NCI-H524 (cell line): ENCODE results near the gene CLK3.
"Not testable (repeated sequence)": the region's sequence is repeated elsewhere in the genome, so short reads cannot be mapped to it uniquely, and the experiment has no call there.

Experiments used
- DNase-seq, 2 experiments: peaks; one replicate each; lab custom pipeline; 2025; lab: John Stamatoyannopoulos, UW

CLK3 gene

DNA sequence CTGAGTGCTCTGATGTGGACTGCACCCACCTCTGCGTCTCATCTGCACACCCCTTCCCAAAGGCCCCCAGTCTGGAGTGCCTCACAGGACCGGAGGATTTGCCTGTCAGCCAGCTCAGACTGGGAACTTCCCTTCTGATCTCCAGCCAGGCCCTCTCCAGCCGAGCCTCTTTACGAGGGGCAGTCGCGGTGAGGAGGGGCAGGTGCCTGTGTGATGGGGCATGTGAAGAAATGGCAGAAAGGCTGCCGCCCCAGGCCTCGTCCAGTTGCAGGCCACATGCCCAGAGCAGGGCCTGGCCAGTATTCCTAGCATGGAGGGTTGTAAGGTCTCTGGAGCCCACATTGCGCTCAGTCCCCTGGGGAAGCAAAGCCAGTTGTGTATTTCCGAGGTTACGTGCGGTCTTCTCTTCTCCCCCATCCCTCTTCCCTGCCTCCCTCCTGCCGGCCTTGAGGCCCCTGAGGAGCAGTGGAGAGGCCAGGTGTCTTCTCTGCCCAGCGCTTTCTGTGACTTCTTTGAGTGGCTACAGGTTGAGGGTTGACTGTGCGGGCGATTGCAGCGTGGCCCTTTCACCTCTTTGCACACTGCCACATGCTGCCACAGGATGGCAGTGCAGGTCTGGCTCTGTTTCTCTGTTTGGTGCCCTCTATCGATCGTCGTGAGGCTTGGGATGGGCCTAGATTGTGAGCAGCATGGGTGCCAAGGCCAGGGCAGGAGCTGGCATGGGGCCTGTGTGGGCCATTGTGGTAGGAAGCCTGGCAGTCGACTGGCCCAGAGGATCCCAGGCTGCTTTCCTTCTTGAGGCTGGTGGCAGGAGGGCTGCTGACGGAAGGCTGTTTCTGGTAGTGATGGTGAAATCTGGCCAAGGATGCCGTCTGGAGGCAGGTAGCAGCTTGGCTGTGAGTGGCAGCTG lies 5.3 kb downstream of the CLK3 start:
- peak; percentile 64 to 80 for DNase-seq

DNA sequence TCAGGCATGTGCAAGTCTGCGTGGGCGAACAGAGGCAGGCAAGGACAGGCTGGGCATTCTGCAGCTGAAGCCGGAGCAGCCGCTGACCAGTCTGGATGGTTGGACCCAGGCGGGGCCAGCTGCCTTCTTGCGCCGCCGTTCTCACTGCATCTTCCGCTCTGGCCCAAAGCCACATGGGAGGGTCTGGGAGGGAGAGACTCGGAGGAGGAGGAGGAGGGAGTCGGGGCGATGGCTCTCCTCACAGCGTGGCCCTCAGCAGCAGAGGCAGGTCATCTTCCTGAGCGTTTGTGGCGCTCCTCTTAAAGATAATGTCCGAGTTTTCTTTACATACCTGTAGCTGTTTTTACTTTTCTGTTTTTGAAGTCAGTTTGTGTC lies 5.9 kb downstream of the CLK3 start:
- DNase-seq, result no peak

DNA sequence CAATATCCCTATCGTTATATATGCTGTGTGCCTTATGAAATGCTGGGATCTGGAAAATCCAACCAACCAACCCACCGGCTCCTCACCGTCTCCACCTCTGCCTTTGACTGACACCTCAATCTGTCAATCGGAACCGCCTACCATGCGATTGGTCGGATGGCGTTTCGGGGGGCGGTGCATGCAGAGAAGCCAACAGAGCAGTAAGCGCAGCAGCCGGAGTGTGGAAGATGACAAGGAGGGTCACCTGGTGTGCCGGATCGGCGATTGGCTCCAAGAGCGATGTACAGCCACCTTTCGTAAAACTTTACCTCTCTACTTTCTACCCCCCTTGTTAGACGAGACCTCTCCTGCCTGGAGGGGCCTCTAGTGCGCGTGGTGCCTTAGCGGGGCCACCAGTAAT lies 6.3 kb downstream of the CLK3 start:
- no peak for DNase-seq

DNA sequence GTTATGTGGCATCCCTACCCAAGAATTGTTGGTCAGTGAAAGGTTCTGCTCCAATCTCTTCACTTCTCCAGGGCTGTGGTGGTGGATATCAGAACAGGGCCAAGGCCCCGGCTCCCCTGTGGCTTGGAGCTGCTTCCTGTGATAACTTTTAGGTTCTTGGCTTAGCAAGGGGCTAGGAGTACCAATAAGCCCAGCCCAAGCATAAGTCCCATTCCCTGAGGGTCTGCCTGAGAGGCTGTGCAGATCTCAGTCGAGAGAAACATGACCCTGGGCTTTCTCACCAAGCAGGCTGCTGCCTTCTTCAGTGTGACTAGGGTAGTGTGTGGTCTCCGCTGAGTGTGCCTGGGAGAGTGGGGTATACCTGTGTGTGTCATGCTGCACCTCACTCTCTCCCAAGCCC lies 7.1 kb downstream of the CLK3 start:
- DNase-seq, result no peak

DNA sequence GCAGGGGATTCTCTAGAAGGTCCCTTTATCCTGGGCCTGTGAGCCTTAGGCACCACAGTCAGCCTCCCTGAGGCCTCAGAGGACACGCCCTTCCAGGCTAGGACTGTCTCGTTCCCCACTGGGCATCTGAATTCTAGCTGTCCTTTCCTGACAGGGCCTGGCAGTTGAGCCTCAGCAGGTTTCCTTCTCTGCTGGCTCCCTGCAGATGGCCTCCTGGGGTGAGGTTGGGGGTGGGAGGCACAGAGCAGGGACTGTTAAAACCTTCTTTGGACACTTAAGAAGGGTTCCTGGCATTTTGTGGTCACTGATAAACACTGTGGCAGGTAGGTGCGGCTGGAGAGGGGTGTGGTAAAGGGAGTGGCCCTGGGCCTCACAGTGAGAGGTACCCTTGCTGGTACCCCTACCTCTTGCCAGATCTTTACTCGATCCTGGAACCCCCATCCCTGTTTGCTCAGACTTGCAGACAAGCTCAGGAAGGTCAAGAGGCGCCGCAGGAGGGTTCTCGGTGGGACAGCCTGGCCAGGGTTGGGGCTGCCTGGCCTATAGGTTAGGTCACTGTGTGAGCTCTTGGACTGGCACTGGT lies 8.5 kb downstream of the CLK3 start:
- DNase-seq, result no peak

DNA sequence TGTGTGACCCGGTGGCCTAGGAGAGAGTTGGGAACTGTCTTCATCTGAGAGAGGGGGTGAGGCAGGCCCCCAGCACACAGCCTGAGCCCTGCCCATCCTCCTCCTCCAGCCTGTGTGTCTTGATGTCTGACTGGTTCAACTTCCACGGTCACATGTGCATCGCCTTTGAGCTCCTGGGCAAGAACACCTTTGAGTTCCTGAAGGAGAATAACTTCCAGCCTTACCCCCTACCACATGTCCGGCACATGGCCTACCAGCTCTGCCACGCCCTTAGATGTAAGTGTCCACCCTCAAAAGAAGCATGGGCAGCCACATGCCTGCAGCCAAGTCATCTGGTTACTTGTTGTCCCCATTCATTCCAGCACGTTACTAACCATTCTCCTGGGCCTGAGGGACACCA lies 10.1 kb downstream of the CLK3 start:
- DNase-seq, result no peak

DNA sequence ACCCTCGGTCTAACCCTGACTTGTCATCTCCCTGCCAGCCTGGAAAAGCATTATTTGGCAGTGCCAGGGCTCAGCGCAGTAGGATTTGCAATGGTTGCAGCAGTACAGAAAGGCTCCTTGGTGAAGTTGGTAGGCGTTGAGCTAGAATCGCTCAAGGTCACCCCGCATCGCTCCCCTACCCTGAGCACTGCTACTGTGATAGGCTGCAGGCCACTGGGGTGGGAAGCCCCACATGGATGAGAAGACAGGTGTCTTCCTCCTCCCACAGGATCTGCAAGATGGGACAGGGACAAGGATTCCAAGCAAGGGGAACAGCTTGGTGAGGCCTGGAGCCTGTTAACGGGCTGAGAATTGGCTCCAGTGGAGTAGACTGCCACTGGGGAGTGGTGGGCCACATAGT lies 10.7 kb downstream of the CLK3 start:
- DNase-seq, result no peak

DNA sequence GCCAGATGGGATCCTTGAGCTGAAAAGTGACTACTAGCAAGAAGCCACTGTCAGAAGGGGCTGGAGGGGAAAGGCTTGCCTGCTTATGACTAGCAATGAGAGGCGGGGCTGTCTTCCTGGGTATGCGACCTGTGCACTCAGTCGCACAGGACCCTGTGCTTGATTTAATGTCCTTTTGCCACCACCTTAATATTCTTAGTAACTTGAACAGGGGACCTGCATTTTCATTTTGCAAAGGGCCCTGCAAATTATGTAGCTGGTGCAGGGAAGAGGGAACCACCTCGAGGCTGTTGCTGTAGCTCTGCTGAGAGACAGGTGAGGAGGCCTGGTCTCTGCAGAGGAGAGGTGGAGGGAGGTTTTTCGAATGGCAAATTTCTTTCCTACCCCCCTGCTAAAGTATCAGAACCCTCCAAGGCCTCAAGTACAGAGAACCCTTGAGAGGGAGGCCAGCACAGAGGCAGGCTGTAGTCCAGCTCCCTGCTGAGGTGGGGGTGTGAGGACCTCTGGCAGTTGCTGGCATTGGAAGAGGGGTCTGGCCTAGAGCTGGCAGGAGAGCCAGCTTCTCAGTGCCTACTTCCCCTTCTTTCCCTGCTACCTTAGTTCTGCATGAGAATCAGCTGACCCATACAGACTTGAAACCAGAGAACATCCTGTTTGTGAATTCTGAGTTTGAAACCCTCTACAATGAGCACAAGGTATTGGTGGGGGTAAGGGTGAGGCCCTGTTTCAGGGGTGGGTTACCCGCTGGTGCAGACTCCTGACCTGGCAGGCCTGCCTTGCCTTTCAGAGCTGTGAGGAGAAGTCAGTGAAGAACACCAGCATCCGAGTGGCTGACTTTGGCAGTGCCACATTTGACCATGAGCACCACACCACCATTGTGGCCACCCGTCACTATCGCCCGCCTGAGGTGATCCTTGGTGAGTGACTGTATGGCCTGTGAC lies 11.4 kb downstream of the CLK3 start:
- DNase-seq, result no peak

DNA sequence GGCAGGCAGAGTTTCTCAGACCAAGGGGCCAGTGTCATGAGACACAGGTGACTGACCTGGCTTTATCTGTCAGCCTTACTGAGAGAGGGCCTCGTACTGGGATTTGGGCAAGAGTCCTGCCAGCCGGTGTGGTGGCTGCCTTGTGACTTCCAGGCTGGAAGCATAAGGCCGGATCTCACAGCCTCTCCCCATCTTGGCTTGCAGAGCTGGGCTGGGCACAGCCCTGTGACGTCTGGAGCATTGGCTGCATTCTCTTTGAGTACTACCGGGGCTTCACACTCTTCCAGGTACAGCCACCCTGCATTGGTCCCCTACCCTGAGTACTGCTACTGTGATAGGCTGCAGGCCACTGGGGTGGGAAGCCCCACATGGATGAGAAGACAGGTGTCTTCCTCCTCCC lies 12.1 kb downstream of the CLK3 start:
- DNase-seq, result no peak

DNA sequence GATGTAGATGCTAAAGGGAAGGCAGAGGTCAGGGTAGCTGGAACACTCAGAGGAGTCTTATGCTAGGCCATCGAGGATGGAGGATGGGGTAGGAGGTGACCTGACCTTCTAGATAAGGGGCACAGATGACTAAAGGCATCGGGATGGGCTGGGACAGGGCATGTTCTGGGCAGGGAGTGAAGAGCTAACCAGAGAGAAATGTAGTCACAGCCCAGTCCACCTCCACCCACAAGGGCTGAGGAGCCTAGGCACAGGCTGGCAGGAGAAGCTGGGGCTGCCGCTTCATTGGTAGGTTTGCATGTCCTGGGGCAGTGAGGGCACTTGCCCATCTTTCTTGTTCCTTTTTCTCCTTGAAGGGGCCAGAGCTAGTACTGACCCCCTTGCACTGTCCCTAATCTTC lies 12.6 kb downstream of the CLK3 start:
- no peak for DNase-seq

DNA sequence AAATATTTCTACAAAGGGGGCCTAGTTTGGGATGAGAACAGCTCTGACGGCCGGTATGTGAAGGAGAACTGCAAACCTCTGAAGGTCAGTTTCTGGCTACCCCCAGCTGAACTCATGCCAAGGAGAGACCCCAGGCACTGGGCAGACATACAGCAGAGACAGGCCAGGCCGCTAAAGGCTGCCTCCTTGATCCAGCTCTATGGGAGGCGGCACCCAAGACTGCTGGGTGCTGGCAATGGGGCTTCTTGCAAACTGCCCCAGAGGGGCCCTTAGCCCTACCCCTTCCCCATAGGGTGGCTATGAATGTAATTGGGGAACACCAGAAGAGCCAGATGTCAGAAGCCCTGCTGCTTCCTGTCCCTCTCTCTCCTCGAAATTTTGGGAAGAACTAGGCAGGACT lies 13.3 kb downstream of the CLK3 start:
- DNase-seq, result no peak

DNA sequence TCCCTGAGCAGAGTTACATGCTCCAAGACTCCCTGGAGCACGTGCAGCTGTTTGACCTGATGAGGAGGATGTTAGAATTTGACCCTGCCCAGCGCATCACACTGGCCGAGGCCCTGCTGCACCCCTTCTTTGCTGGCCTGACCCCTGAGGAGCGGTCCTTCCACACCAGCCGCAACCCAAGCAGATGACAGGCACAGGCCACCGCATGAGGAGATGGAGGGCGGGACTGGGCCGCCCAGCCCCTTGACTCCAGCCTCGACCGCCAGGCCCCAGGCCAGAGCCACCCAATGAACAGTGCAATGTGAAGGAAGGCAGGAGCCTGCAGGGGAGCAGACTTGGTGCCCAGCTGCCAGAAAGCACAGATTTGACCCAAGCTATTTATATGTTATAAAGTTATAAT lies 14.1 kb downstream of the CLK3 start:
- not testable (repeated sequence) for DNase-seq

DNA sequence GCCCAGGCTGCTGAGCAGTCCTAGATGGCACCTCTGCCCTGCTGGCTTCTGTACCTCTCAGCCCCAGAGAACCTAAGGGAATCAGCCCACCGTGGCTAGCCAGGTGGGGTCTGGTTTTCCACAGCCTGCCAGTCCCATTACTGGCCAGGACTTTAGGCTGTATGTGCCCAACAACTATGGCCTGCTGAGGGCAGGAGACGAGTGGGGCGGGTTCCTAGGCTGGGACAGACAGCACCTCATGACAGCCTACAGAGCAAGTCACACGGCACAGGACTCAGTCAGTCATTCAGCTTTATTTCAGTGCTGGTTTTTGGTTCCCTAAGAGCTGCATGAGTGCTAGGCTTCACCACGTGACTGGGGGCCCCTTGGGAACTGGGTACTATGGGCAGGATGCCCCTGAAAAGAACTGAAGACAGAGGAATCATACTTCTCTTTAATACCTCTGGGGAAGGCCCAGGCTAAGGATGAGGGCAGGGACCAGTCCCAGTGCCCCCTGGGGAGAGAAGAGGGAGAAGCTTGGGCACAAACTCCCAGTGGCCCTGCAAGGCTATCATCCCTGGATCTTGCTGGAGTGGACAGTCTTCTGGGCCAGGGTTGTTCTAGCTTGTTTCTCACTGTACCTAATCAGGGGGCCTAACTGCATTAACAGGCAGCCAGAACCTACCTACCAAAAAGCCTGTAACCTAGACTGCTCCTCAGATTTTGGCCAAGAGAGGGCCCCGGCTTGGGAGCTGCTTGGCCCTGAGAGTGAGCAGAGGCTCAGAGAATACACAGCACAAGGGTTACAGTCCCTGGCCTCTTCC lies 14.8 kb downstream of the CLK3 start:
- DNase-seq, result peak in 1 of 2 experiments; percentile 46

DNA sequence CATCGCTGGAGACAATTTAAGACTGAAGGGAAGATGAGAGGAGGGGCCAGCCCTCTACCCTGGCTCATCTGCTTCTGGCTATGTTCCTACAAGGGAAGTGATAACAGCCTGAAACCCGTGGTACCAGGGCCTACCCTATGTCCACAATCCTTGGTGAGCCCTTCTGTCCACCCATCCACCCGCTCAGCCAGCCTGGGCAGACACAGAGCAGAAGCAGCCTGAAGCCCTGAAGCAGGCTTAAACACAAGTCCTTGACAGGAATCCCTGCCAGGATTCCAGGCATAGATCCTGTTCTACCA lies 15.4 kb downstream of the CLK3 start:
- DNase-seq, result no peak

DNA sequence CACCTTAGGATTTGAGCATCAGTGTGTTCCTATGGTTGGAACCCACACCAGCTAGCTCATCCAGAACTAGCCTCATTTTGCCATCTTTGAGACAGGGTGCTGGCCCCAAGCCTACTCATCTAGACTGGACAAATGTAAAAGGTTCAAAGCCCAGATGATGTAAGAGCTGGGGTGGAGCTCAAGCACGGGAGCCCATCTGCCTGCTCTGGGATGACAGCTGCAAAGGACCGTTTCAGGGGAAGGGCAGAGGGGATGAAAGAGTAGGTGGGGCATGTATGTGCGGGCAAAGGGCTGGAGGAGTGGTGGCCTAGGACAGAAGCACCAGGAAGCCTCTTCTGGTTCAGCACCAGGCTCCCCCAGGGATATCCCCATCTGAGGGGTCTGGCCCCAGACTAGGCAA lies 15.8 kb downstream of the CLK3 start:
- DNase-seq, result peak; percentile 31 to 84

DNA sequence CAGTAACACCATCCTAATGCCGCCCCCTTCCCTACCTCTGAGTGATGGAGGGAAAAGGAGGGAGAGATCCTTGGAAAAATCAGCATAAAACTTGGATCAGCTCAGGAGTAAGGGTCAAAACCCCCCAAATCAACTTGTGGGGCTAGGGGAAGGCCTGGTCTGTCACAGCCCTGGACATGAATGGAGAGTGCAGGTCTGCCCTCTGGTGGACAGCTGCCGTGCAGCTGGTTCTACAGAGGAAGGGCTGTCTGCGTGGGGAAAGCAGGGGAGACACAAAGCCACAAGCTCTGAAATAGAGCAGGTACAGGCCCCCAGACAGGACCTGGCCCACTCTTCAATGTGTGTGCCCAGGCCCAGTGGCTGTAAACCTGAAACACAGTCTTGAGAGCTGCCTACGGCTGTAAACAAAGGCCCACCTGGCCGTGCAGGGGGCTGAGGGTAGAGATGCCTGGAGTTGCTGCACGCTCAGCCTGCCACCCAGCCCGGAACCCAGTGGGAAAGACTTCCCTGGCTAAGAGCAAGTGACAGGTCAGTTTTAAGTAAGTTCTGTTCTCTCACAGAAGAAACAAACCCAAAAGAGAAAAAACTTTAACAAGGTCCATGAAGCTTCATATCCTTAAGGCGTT lies 16.4 kb downstream of the CLK3 start:
- DNase-seq, result peak; percentile 32 to 68

DNA sequence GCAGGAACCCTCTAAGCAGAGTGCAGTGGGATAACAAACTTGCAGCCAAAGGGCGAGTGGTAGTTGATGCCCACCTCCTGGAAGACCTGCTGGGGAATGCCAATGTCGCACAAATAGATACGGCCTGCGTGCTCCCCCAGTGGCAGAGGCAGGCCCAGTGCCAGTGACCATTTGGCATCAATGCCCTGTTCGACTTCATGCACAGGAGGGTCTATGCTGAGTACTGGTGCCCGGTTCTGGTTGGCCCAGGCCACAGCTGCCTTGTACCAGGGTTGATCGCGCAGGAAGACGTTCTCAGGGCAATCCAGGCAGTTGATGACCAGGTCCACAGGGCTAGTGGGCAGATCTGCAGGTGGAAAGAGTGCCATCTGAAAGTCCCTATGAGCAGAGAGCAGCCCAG lies 17.0 kb downstream of the CLK3 start:
- no peak for DNase-seq

DNA sequence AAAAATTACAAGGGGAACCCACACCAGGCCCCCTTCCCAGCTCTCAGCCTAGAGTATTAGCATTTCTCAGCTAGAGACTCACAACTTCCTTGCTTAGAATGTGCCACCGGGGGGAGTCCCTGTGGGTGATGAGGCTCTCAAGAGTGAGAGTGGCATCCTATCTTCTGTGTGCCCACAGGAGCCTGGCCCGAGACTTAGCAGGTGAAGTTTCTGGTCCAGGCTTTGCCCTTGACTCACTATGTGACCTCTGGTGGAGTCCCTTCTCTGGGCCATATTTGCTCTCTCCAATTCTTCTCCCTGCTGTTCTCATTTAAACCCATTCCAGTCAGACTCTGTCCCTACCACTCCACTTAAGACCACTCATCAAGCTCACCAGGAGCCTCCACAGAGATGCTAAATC lies 18.1 kb downstream of the CLK3 start:
- no peak for DNase-seq

DNA sequence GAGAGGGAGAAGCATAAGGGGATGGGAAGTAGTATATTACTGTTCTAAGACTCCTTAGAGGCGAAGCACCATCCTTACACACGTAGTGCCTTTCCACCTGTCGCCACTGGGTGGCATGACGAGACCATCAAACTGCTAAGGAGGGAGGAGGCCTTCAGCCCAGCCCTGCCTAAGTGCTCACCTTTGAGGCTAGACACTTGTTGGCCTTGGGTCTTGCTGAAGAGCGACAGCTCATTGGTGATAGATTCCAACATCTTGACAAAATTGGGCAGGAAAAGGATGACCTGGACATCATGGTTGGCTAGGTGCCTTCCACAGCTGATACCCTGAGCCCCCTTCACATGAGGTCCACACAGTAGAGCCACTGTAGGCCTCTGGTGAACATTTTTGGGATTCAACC lies 19.6 kb downstream of the CLK3 start:
- DNase-seq, result peak; percentile 61 to 78

DNA sequence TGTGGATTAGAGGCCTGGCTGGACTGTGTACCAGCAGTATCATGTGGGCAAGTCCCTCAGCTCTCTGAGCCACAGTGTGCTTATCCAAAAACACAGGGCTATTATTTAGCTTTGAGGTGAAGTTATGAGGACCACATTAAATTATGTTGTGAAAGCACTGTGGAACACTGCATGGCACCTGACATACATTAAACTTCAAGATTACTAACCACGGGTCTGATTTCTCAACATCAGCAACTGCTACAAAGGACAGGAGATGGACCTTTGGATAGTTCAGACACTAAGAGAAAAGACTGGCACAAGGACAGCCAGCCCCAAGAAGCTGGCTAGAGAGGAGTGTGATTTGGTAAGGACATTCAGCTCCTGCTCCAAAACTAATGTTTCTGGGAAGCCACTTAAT lies 21.3 kb downstream of the CLK3 start:
- no peak for DNase-seq

DNA sequence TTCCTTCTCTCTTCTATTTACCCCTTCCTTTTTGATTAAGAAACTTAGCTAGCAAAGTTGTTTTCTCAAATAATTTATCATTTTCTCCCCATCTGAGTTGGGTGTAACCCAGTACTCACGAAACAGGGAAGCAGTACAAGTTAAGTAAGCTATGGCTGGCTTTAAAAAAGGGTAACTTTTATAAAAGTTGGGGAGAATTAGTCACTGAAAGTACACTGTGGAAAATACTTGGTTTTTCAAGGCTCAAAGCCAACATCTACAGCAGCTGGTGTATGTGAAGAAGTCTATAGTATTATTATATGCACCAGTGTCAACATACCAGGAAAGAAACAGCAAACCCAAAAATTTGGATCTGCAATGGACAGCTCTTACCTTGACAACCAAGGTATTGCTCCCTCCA lies 25.5 kb downstream of the CLK3 start:
- no peak for DNase-seq

DNA sequence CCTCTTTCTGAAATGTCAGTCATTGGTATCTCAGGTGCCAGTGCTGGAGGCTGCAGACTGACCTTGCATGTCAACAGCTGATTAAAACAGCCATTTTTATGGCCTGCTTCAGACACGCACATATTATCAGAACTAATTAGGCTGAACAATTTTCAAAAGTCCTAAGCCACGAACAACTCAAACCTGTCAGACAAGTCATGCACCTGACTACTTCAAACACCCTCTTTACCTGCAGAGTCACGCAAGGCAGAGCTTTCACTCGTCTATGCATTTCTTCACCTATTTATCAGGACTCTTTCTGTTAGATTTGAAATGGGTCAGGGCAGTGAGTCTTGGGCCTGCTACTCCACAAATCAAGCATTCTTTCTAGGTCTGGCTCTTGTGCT lies 26.7 kb downstream of the CLK3 start:
- no peak for DNase-seq
